HCT116 (cell line): Measurements from ENCODE around the gene ATL1. TPM values are rescaled to one million over a fixed set of nuclear protein-coding genes. Genes with fewer than 3 reads are reported as not detected.

Experiments used
- ATAC-seq: fragments of 200-7000 bp; cut with Tn5 transposase; 2 replicates; pipeline ENCODE4 v1.9.1; 2020; ENCODE audit warnings: mild to moderate bottlenecking, moderate library complexity
- BruUV-seq: library from RNA; stranded (reverse); fragments of 400-500 nt; replicated peaks from 2 replicates; lab custom pipeline; 2021; lab: Mats Ljungman, UMichigan
- CTCF ChIA-PET: fragments of 300-600 bp; sonication (Branson Sonifier 250); formaldehyde crosslinking; loops from one replicate; lab custom pipeline; 2021; ENCODE audit warnings: antibody characterized with exemption; lab: Charles Lee
- POLR2A ChIA-PET: fragments of 300-600, 350-600 bp; sonication (Branson Sonifier 250); formaldehyde crosslinking; loops from one replicate; lab custom pipeline; 2021; ENCODE audit warnings: antibody characterized with exemption; lab: Charles Lee
- RAD21 ChIA-PET, 2 experiments: fragments of 300-600 bp; sonication (Branson Sonifier 250); formaldehyde crosslinking; loops; one replicate each; lab custom pipeline; 2023; ENCODE audit warnings: low total read pairs in 2 of 2; ENCODE audit not compliant: uncharacterized antibody in 2 of 2, unreplicated experiment in 2 of 2, low non-redundant PET in 1 of 2; lab: Charles Lee
- DNase-seq: peaks from one replicate; pipeline ENCODE4 v3.0.0-alpha.2; 2010; ENCODE audit warnings: low read depth, low spot score
- H2AFZ ChIP-seq: fragments of 200-600 bp; shearing (Covaris generic), sonication (generic); 2 replicates; pipeline ENCODE4 v1.6.1; 2017; ENCODE audit warnings: low read depth, mixed run types, mixed read lengths, antibody characterized with exemption, low read length; ENCODE audit not compliant: poor library complexity, severe bottlenecking
- H3K27ac ChIP-seq: 2 replicates; pipeline ENCODE4 v1.5.1; 2012; ENCODE audit warnings: low read depth, low read length
- H3K27me3 ChIP-seq: fragments of 200-600 bp; sonication (generic); 2 replicates; pipeline ENCODE4 v1.6.1; 2016; ENCODE audit warnings: mixed run types, low read length, mixed read lengths; ENCODE audit not compliant: insufficient read depth
- H3K36me3 ChIP-seq, 2 experiments: fragments of 200-500 bp in 1 of 2; fragments of 200-600 bp in 1 of 2; sonication (Bioruptor generic) in 1 of 2; sonication (generic) in 1 of 2; 2 replicates each; pipeline versions ENCODE4 v1.5.1 to v1.6.1; 2014 to 2016; ENCODE audit warnings: low read length in 2 of 2, inconsistent platforms in 1 of 2, mixed read lengths in 1 of 2, mixed run types in 1 of 2; ENCODE audit not compliant: insufficient read depth in 2 of 2, control insufficient read depth in 1 of 2
- H3K4me1 ChIP-seq, 2 experiments: fragments of 200-600 bp in 1 of 2; sonication (generic) in 1 of 2; 2 replicates each; pipeline versions ENCODE4 v1.5.1 to v1.6.1; 2012 to 2017; ENCODE audit warnings: low read length in 2 of 2, inconsistent platforms in 1 of 2, mild to moderate bottlenecking in 1 of 2, mixed read lengths in 1 of 2, mixed run types in 1 of 2, moderate library complexity in 1 of 2; ENCODE audit not compliant: insufficient read depth in 2 of 2, control insufficient read depth in 1 of 2
- H3K4me2 ChIP-seq: fragments of 200-600 bp; sonication (generic); 2 replicates; pipeline ENCODE4 v1.6.1; 2017; ENCODE audit warnings: mixed run types, low read length, mixed read lengths
- H3K4me3 ChIP-seq, 2 experiments: fragments of 200-600 bp in 1 of 2; sonication (generic) in 1 of 2; replicated peaks in 1 of 2; 2 replicates each; pipeline ENCODE4 v1.5.1; 2011 to 2016; ENCODE audit warnings: low read length in 2 of 2, control low read depth in 1 of 2, low read depth in 1 of 2, mild to moderate bottlenecking in 1 of 2, mixed read lengths in 1 of 2, mixed run types in 1 of 2
- H3K79me2 ChIP-seq: fragments of 200-600 bp; sonication (generic); 2 replicates; pipeline ENCODE4 v1.6.1; 2017; ENCODE audit warnings: mild to moderate bottlenecking, mixed run types, low read length, moderate library complexity, mixed read lengths; ENCODE audit not compliant: insufficient read depth
- H3K9ac ChIP-seq: fragments of 200-600 bp; sonication (generic); 2 replicates; pipeline ENCODE4 v1.6.1; 2016; ENCODE audit warnings: low read length, mixed read lengths
- H3K9me2 ChIP-seq: fragments of 200-600 bp; sonication (generic), shearing (Covaris generic); 2 replicates; pipeline ENCODE4 v1.6.1; 2017; ENCODE audit warnings: mixed run types, mild to moderate bottlenecking, moderate library complexity; ENCODE audit not compliant: insufficient read depth
- H3K9me3 ChIP-seq, 2 experiments: fragments of 200-500 bp in 1 of 2; fragments of 200-600 bp in 1 of 2; sonication (Bioruptor generic) in 1 of 2; sonication (generic) in 1 of 2; 2 replicates each; pipeline ENCODE4 v1.6.1; 2014 to 2017; ENCODE audit warnings: low read length in 2 of 2, mixed read lengths in 2 of 2, inconsistent platforms in 1 of 2, low read depth in 1 of 2, mild to moderate bottlenecking in 1 of 2, mixed run types in 1 of 2, moderate library complexity in 1 of 2; ENCODE audit not compliant: control insufficient read depth in 1 of 2, insufficient read depth in 1 of 2
- H4K20me1 ChIP-seq: fragments of 200-600 bp; sonication (generic), shearing (Covaris generic); 2 replicates; pipeline ENCODE4 v1.6.1; 2017; ENCODE audit warnings: mixed run types, mild to moderate bottlenecking, moderate library complexity; ENCODE audit not compliant: insufficient read depth
- CEBPB ChIP-seq: IDR thresholded peaks from 2 replicates; pipeline ENCODE4 v1.6.1; 2012; ENCODE audit warnings: low read depth
- FOSL1 ChIP-seq: IDR thresholded peaks from 2 replicates; pipeline ENCODE4 v1.6.1; 2012; ENCODE audit warnings: low read depth
- JUND ChIP-seq: IDR thresholded peaks from 2 replicates; pipeline ENCODE4 v1.6.1; 2012
- POLR2A ChIP-seq: IDR thresholded peaks from 2 replicates; pipeline ENCODE4 v1.7.0; 2011; ENCODE audit warnings: borderline replicate concordance; ENCODE audit not compliant: insufficient read depth, insufficient read length; ENCODE audit errors: extremely low read depth
- POLR2AphosphoS5 ChIP-seq: IDR thresholded peaks from 2 replicates; pipeline ENCODE4 v1.6.1; 2011; ENCODE audit warnings: mild to moderate bottlenecking, low read depth, low read length, moderate library complexity
- ZFX ChIP-seq: fragments of 450-650 bp; IDR thresholded peaks from 2 replicates; pipeline ENCODE4 v1.6.1; 2017
- intact Hi-C: fragments of 100-400 bp; cut with micrococcal nuclease; formaldehyde crosslinking; loops from 2 replicates; pipeline ENCODE4 v1.10.0; 2022
- total RNA-seq: library from RNA; stranded (reverse); gene quantifications from one replicate; pipeline ENCODE4 v1.2.1, GENCODE V29; 2021; ENCODE audit not compliant: unreplicated experiment
- TF ChIP-seq, protein P1 (sequence below): IDR thresholded peaks from 2 replicates; pipeline ENCODE4 v1.6.1; 2012
- TF ChIP-seq, protein P2 (sequence below): IDR thresholded peaks from 2 replicates; pipeline ENCODE4 v1.6.1; 2011; ENCODE audit warnings: mild to moderate bottlenecking, low read length, moderate library complexity; ENCODE audit not compliant: insufficient replicate concordance; ENCODE audit errors: extremely low read depth

Gene ATL1
- total RNA-seq, 1 experiment from 2014 or later: 1.4 TPM

DNA sequence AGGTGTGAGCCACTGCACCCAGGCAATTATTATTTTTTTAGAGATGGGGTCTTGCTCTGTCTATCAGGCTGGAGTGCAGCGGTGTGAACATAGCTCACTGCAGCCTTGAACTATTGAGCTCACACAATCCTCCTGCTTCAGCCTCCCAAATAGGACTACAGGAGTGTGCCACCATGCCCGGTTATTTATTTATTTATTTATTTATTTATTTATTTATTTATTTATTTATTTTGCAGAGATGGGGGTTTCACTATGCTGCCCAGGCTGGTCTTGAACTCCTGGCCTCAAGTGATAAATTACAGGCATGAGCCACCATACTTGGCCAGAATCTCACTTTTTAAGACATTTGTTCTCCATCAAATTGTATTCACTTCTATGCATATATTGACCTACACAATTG, 56.3 kb downstream of the ATL1 start:
- no peaks in the 10 kb centered on the region for H3K9me2 ChIP-seq
- ChIA-PET POLR2A (no interaction called here), RAD21 (no interaction called here), CTCF (interaction anchor here (1.3 kb wide), 1 partner anchor 9 kb away, joined by 3 read pairs; no protein-coding TSS in a partner anchor)
- H3K4me3 ChIP-seq: no peak overlapping the region
- BruUV-seq: no TSS peak
- TF ChIP-seq ZFX (no peak), CEBPB (no peak), POLR2A (no peak), JUND (no peak), POLR2AphosphoS5 (no peak), FOSL1 (no peak)
- TF ChIP-seq, protein P1, sequence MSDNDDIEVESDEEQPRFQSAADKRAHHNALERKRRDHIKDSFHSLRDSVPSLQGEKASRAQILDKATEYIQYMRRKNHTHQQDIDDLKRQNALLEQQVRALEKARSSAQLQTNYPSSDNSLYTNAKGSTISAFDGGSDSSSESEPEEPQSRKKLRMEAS: no peak
- TF ChIP-seq, protein P2, sequence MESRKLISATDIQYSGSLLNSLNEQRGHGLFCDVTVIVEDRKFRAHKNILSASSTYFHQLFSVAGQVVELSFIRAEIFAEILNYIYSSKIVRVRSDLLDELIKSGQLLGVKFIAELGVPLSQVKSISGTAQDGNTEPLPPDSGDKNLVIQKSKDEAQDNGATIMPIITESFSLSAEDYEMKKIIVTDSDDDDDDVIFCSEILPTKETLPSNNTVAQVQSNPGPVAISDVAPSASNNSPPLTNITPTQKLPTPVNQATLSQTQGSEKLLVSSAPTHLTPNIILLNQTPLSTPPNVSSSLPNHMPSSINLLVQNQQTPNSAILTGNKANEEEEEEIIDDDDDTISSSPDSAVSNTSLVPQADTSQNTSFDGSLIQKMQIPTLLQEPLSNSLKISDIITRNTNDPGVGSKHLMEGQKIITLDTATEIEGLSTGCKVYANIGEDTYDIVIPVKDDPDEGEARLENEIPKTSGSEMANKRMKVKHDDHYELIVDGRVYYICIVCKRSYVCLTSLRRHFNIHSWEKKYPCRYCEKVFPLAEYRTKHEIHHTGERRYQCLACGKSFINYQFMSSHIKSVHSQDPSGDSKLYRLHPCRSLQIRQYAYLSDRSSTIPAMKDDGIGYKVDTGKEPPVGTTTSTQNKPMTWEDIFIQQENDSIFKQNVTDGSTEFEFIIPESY: no peak
- H2AFZ ChIP-seq: no peak overlapping the region
- H3K27me3 ChIP-seq: no peaks in the 10 kb centered on the region
- no peak overlapping the region for H3K9ac ChIP-seq
- no peaks in the 10 kb centered on the region for H4K20me1 ChIP-seq
- ATAC-seq: no peak
- DNase-seq: no peak
- H3K4me1 ChIP-seq: peaks cover 3 to 5% of the 10 kb centered on the region in 2 experiments; a peak in 3 of 4 replicates
- no peaks in the 10 kb centered on the region for H3K9me3 ChIP-seq
- H3K36me3 ChIP-seq: no peaks in the 10 kb centered on the region
- intact Hi-C loops: no loop called here
- no peak overlapping the region for H3K4me2 ChIP-seq
- no peaks in the 10 kb centered on the region for H3K79me2 ChIP-seq
- no peak overlapping the region for H3K27ac ChIP-seq
